MM.1S (cell line): ENCODE measurements around the gene ATP8B1.

Source experiments
- DNase-seq: peaks from one replicate; pipeline ENCODE4 v3.0.0-alpha.2; 2015
- H2AFZ ChIP-seq: fragments of 300-600 bp; sonication (generic); 2 replicates; pipeline ENCODE4 v1.6.0; 2016; ENCODE audit warnings: antibody characterized with exemption, low read length
- H3F3A ChIP-seq: fragments of 300-600 bp; sonication (generic); 2 replicates; pipeline ENCODE4 v1.6.1; 2016; ENCODE audit warnings: mild to moderate bottlenecking, antibody characterized with exemption, low read length, moderate library complexity, mixed read lengths; ENCODE audit not compliant: insufficient read depth
- H3K27ac ChIP-seq: fragments of 300-600 bp; sonication (generic); 2 replicates; pipeline ENCODE4 v1.5.1; 2016; ENCODE audit warnings: mild to moderate bottlenecking, low read length
- H3K27me3 ChIP-seq: fragments of 300-600 bp; sonication (generic); replicated peaks from 2 replicates; pipeline ENCODE4 v1.6.0; 2016; ENCODE audit warnings: low read length; ENCODE audit not compliant: insufficient read depth
- H3K36me3 ChIP-seq: fragments of 300-600 bp; sonication (generic); replicated peaks from 2 replicates; pipeline ENCODE4 v1.6.1; 2016; ENCODE audit warnings: mild to moderate bottlenecking, low read length, mixed read lengths; ENCODE audit not compliant: insufficient read depth
- H3K4me1 ChIP-seq: fragments of 300-600 bp; sonication (generic); 2 replicates; pipeline ENCODE4 v1.6.1; 2016; ENCODE audit warnings: low read length, mixed read lengths
- H3K4me2 ChIP-seq: fragments of 300-600 bp; sonication (generic); 2 replicates; pipeline ENCODE4 v1.6.0; 2016; ENCODE audit warnings: low read depth, low read length
- H3K4me3 ChIP-seq: fragments of 300-600 bp; sonication (generic); 2 replicates; pipeline ENCODE4 v1.5.1; 2016; ENCODE audit warnings: low read length, mixed read lengths
- H3K79me2 ChIP-seq: fragments of 300-600 bp; sonication (generic); 2 replicates; pipeline ENCODE4 v1.6.1; 2016; ENCODE audit warnings: mixed run types, low read length, mixed read lengths
- H3K9ac ChIP-seq: fragments of 300-600 bp; sonication (generic); 2 replicates; pipeline ENCODE4 v1.6.1; 2016; ENCODE audit warnings: low read length, mixed read lengths
- H3K9me2 ChIP-seq: fragments of 300-600 bp; sonication (generic); replicated peaks from 2 replicates; pipeline ENCODE4 v1.6.1; 2016; ENCODE audit warnings: mild to moderate bottlenecking, low read length, mixed read lengths; ENCODE audit not compliant: insufficient read depth
- H3K9me3 ChIP-seq: fragments of 300-600 bp; sonication (generic); replicated peaks from 2 replicates; pipeline ENCODE4 v1.6.1; 2016; ENCODE audit warnings: mild to moderate bottlenecking, low read length, mixed read lengths; ENCODE audit not compliant: insufficient read depth
- H4K20me1 ChIP-seq: fragments of 300-600 bp; sonication (generic); 2 replicates; pipeline ENCODE4 v1.6.1; 2016; ENCODE audit warnings: mild to moderate bottlenecking, low read length, moderate library complexity, mixed read lengths; ENCODE audit not compliant: insufficient read depth
- CTCF ChIP-seq: fragments of 300-600 bp; sonication (generic); IDR thresholded peaks from 2 replicates; pipeline ENCODE4 v1.5.1; 2016; ENCODE audit warnings: antibody characterized with exemption, low read length, mixed read lengths
- EZH2 ChIP-seq: fragments of 300-600 bp; sonication (generic); optimal IDR thresholded peaks from 2 replicates; pipeline ENCODE3; 2017; ENCODE audit warnings: low read depth, mild to moderate bottlenecking, antibody characterized with exemption, low read length, mixed read lengths
- EZH2phosphoT487 ChIP-seq: fragments of 300-600 bp; sonication (generic); IDR thresholded peaks from 2 replicates; pipeline ENCODE4 v1.6.1; 2018; ENCODE audit warnings: antibody characterized with exemption, low read length

Gene ATP8B1

GRCh38 chr18:57780706-57781347 lies 22.3 kb downstream of the ATP8B1 start:
- no peaks in the 10 kb centered on the region for H3F3A ChIP-seq
- no peak for TF ChIP-seq EZH2phosphoT487
- no peak for TF ChIP-seq EZH2
- TF ChIP-seq CTCF: no peak
- no peak overlapping the region for H3K9ac ChIP-seq
- H2AFZ ChIP-seq: no peak overlapping the region
- H3K9me2 ChIP-seq: no peaks in the 10 kb centered on the region
- no peaks in the 10 kb centered on the region for H3K27me3 ChIP-seq
- no peak overlapping the region for H3K4me2 ChIP-seq
- no peaks in the 10 kb centered on the region for H3K9me3 ChIP-seq
- H3K4me3 ChIP-seq: no peak overlapping the region
- H3K27ac ChIP-seq: no peak overlapping the region
- H3K36me3 ChIP-seq: no peaks in the 10 kb centered on the region
- H3K4me1 ChIP-seq: no peaks in the 10 kb centered on the region
- no peaks in the 10 kb centered on the region for H3K79me2 ChIP-seq
- no peak for DNase-seq
- H4K20me1 ChIP-seq: no peaks in the 10 kb centered on the region

GRCh38 chr18:57780318-57780705 lies 22.8 kb downstream of the ATP8B1 start:
- H3K9ac ChIP-seq: no peak overlapping the region
- H3K4me2 ChIP-seq: no peak overlapping the region
- H3K9me2 ChIP-seq: no peaks in the 10 kb centered on the region
- H3F3A ChIP-seq: no peaks in the 10 kb centered on the region
- H4K20me1 ChIP-seq: no peaks in the 10 kb centered on the region
- H3K27me3 ChIP-seq: no peaks in the 10 kb centered on the region
- TF ChIP-seq EZH2phosphoT487 (no peak), CTCF (no peak), EZH2 (no peak)
- H3K36me3 ChIP-seq: no peaks in the 10 kb centered on the region
- no peaks in the 10 kb centered on the region for H3K4me1 ChIP-seq
- no peaks in the 10 kb centered on the region for H3K9me3 ChIP-seq
- H3K79me2 ChIP-seq: no peaks in the 10 kb centered on the region
- H2AFZ ChIP-seq: no peak overlapping the region
- H3K27ac ChIP-seq: no peak overlapping the region
- DNase-seq: no peak
- no peak overlapping the region for H3K4me3 ChIP-seq

- DNase-seq: no peak
- no peaks in the 10 kb centered on the region for H3K27me3 ChIP-seq
- no peaks in the 10 kb centered on the region for H3F3A ChIP-seq
- H2AFZ ChIP-seq: no peak overlapping the region
- TF ChIP-seq EZH2phosphoT487: no peak
- no peak for TF ChIP-seq CTCF
- TF ChIP-seq EZH2: no peak
- no peaks in the 10 kb centered on the region for H3K4me1 ChIP-seq
- H3K79me2 ChIP-seq: no peaks in the 10 kb centered on the region
- H3K36me3 ChIP-seq: no peaks in the 10 kb centered on the region
- H3K27ac ChIP-seq: no peak overlapping the region
- no peak overlapping the region for H3K9ac ChIP-seq
- H3K4me3 ChIP-seq: no peak overlapping the region
- no peaks in the 10 kb centered on the region for H4K20me1 ChIP-seq
- no peaks in the 10 kb centered on the region for H3K9me2 ChIP-seq
- H3K4me2 ChIP-seq: no peak overlapping the region
- H3K9me3 ChIP-seq: no peaks in the 10 kb centered on the region
Measured at GRCh38 chr18:57776767-57777166, 26.3 kb downstream of the ATP8B1 start.
